Neural crest cell (in vitro differentiated cells): ENCODE data around the gene TCF4. TPM values are rescaled to one million over a fixed set of nuclear protein-coding genes. Genes with fewer than 3 reads are reported as not detected.

ENCODE experiments used
- DNase-seq: peaks from one replicate; pipeline ENCODE4 v3.0.0; 2021; ENCODE audit warnings: low read depth, mixed read lengths, low spot score
- H3K27ac Mint-ChIP-seq: one replicate; pipeline ENCODE4 v1.8.0; 2021; ENCODE audit warnings: mild to moderate bottlenecking, mixed read lengths; ENCODE audit not compliant: unreplicated experiment
- H3K27me3 Mint-ChIP-seq: 2 replicates; pipeline ENCODE4 v1.8.0; 2021; ENCODE audit warnings: low read depth, mild to moderate bottlenecking, mixed read lengths
- H3K36me3 Mint-ChIP-seq: 2 replicates; pipeline ENCODE4 v1.8.0; 2021; ENCODE audit warnings: low read depth, mild to moderate bottlenecking, mixed read lengths
- H3K4me1 Mint-ChIP-seq: 2 replicates; pipeline ENCODE4 v1.8.0; 2021; ENCODE audit warnings: mixed read lengths
- H3K4me3 Mint-ChIP-seq: one replicate; pipeline ENCODE4 v1.8.0; 2021; ENCODE audit warnings: mild to moderate bottlenecking, mixed read lengths
- H3K9me3 Mint-ChIP-seq: 2 replicates; pipeline ENCODE4 v1.8.0; 2021; ENCODE audit warnings: mixed read lengths
- total RNA-seq: library from RNA; stranded (reverse); gene quantifications from 2 replicates; pipeline ENCODE4 v1.2.1, GENCODE V29; 2021
- TF ChIP-seq, protein P1 (sequence below): fragments of 200-600 bp; sonication (generic); conservative IDR thresholded peaks from 2 replicates; pipeline ENCODE4 v1.5.0; 2021; ENCODE audit warnings: antibody characterized with exemption, mild to moderate bottlenecking

Gene TCF4
- total RNA-seq, 1 donor from 2014 or later = 89.9 TPM

DNA sequence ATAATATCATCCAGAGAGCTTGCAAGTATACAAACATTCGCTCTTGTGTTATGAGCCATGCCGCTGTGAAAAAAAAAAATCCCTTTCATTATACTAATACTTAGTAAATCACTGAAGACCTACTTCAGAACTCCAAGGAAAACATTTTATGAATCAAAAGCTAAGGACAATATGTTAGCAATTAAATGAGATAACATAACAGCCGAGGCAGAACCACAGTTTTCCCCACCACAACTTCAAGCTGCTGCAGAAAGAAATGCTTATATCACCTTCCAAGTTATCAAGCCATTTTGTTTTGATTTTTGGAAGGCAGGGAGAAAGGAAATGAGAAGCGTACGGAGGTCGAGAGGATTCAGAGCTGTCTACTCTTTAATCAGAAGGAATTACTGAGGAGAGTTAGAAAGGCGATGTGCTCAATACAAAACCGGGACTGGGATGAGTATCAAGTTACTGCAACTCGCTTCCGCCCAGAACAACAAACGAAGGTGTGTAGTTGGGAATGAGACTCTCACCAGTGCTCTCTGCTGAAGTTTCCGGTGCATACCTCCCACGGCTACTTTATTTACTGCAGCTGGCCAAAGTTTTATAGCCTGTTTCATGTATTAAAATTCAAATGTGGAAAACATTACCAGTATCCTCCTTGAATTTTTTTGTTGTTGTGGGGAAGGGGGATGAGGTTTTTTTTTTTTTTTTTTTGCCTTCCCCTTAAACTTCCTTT, 336.6 kb downstream of the TCF4 start:
- TF ChIP-seq, protein P1, sequence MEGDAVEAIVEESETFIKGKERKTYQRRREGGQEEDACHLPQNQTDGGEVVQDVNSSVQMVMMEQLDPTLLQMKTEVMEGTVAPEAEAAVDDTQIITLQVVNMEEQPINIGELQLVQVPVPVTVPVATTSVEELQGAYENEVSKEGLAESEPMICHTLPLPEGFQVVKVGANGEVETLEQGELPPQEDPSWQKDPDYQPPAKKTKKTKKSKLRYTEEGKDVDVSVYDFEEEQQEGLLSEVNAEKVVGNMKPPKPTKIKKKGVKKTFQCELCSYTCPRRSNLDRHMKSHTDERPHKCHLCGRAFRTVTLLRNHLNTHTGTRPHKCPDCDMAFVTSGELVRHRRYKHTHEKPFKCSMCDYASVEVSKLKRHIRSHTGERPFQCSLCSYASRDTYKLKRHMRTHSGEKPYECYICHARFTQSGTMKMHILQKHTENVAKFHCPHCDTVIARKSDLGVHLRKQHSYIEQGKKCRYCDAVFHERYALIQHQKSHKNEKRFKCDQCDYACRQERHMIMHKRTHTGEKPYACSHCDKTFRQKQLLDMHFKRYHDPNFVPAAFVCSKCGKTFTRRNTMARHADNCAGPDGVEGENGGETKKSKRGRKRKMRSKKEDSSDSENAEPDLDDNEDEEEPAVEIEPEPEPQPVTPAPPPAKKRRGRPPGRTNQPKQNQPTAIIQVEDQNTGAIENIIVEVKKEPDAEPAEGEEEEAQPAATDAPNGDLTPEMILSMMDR = no peak
- H3K36me3 Mint-ChIP-seq = peaks cover 35% of the 10 kb centered on the region
- H3K9me3 Mint-ChIP-seq = peaks cover 2% of the 10 kb centered on the region
- H3K27me3 Mint-ChIP-seq = no peaks in the 10 kb centered on the region
- no peak overlapping the region for H3K27ac Mint-ChIP-seq
- peaks cover 19% of the 10 kb centered on the region for H3K4me1 Mint-ChIP-seq
- H3K4me3 Mint-ChIP-seq = no peak overlapping the region
- no peak for DNase-seq

DNA sequence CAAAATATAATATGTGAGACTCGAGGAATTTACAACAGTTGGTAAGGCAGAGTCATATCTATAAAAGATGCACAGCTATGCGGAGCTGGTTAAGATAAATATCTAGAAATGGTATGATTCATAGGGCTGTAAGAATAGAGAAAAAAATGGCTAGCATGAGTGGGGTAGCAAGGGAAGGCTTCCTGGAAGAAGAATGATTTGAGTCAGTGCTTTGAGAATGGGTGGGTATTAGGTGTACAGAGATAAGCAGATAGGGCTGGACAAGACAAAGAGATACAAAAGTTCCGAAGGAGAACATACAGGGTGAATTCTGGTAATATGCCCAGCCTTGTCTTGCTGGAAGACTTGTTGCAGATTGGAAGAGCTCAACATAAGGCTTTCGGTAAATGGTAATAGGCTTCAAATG, 337.2 kb downstream of the TCF4 start:
- H3K36me3 Mint-ChIP-seq = peaks cover 29% of the 10 kb centered on the region
- peaks cover 2% of the 10 kb centered on the region for H3K9me3 Mint-ChIP-seq
- peaks cover 19% of the 10 kb centered on the region for H3K4me1 Mint-ChIP-seq
- H3K27ac Mint-ChIP-seq = no peak overlapping the region
- no peaks in the 10 kb centered on the region for H3K27me3 Mint-ChIP-seq
- DNase-seq = no peak
- H3K4me3 Mint-ChIP-seq = no peak overlapping the region
- TF ChIP-seq, protein P1 = no peak

DNA sequence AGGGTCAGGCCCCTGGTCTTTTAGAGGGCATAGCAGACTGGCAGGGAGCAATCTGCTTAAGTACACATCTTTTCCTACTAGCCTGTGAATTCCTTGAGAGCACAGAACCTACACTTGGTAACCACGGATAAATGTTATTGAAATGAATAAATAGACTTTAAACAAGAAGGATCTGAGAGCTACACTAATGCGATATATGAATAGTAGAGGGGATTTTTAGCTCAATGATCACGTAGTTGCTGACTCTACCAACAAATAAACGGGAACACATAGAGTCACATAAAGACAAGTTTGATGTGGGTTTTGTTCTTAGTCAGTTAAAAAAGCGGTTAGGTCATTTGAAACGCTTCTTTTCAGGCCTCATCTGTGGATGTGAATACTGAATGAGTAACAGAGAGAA, 338.4 kb downstream of the TCF4 start:
- H3K27me3 Mint-ChIP-seq = no peaks in the 10 kb centered on the region
- no peak overlapping the region for H3K4me3 Mint-ChIP-seq
- TF ChIP-seq, protein P1 = no peak
- peaks cover 2% of the 10 kb centered on the region for H3K9me3 Mint-ChIP-seq
- H3K4me1 Mint-ChIP-seq = peaks cover 19% of the 10 kb centered on the region
- H3K36me3 Mint-ChIP-seq = peaks cover 28% of the 10 kb centered on the region
- no peak overlapping the region for H3K27ac Mint-ChIP-seq
- no peak for DNase-seq

DNA sequence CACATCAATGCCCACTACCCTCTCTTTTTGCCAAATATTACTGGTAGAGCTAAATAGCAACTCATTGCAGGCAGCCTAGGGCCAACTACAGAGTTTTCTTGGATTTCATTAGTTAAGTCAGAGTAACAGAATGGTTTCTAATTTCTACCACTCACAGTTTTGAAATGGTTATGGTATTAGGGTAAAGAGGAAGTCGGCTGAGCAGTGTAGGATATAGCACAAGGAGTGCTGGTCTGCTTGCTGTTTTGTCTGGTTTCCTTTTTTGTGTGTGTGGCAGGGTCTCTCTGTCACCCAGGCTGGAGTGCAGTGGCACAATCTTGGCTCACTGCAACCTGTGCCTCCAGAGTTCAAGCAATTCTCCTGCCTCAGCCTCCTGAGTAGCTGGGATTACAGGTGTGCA, 339.5 kb downstream of the TCF4 start:
- TF ChIP-seq, protein P1 = no peak
- H3K36me3 Mint-ChIP-seq = peaks cover 20% of the 10 kb centered on the region
- H3K9me3 Mint-ChIP-seq = no peaks in the 10 kb centered on the region
- H3K4me3 Mint-ChIP-seq = no peak overlapping the region
- H3K27me3 Mint-ChIP-seq = no peaks in the 10 kb centered on the region
- no peak for DNase-seq
- peaks cover 19% of the 10 kb centered on the region for H3K4me1 Mint-ChIP-seq
- no peak overlapping the region for H3K27ac Mint-ChIP-seq

DNA sequence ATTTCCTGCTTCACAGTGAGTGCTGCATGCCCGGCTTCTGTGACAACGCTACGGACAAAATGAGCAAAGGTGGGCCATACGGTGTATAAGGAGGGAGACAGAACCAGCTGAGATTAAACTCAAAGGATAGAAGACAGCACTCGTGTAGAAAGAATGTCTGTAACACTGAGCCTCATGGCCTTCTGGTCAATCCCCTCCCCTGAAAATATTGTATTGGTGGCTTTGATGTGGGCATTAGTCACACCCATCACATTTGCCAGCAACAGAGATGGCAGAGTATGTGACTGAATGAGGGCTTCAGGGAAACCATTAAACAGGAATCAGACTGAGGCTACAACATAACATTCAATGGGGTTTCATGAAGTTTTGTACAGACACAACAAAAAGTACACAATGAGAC, 341.0 kb downstream of the TCF4 start:
- peaks cover 14% of the 10 kb centered on the region for H3K36me3 Mint-ChIP-seq
- peaks cover 16% of the 10 kb centered on the region for H3K4me1 Mint-ChIP-seq
- H3K27ac Mint-ChIP-seq = no peak overlapping the region
- DNase-seq = no peak
- H3K9me3 Mint-ChIP-seq = no peaks in the 10 kb centered on the region
- TF ChIP-seq, protein P1 = no peak
- H3K4me3 Mint-ChIP-seq = no peak overlapping the region
- no peaks in the 10 kb centered on the region for H3K27me3 Mint-ChIP-seq
